ENCODE results near the gene ELF3.
"Not testable (repeated sequence)": the region's sequence is repeated elsewhere in the genome, so short reads cannot be mapped to it uniquely, and the experiment has no call there.

Gene ELF3

GRCh38 chr1:202037706-202038296, 27.4 kb downstream of the ELF3 start:
- Mint-ChIP-seq H3K4me1 (ENCODE audit: low read depth) (no peaks in the 10 kb centered on the region), H3K27me3 (ENCODE audit: low read depth) (no peaks in the 10 kb centered on the region), H3K9me3 (no peaks in the 10 kb centered on the region), H3K4me3 (no peak overlapping the region), H3K36me3 (ENCODE audit: low read depth) (no peaks in the 10 kb centered on the region), H3K27ac (no peak overlapping the region)

GRCh38 chr1:202038688-202039346, 28.4 kb downstream of the ELF3 start:
- Mint-ChIP-seq H3K27me3 (ENCODE audit: low read depth) (no peaks in the 10 kb centered on the region), H3K9me3 (no peaks in the 10 kb centered on the region), H3K27ac (no peak overlapping the region)

GRCh38 chr1:202045705-202046104, 35.3 kb downstream of the ELF3 start:
- Mint-ChIP-seq H3K27ac (no peak overlapping the region), H3K9me3 (no peaks in the 10 kb centered on the region), H3K27me3 (ENCODE audit: low read depth) (peaks cover 3% of the 10 kb centered on the region), H3K36me3 (ENCODE audit: low read depth) (no peaks in the 10 kb centered on the region), H3K4me1 (ENCODE audit: low read depth) (no peaks in the 10 kb centered on the region), H3K4me3 (no peak overlapping the region)

More at GRCh38 chr1:202038688-202039346, 28.4 kb downstream of the ELF3 start:
- no peaks in the 10 kb centered on the region for H3K4me1 Mint-ChIP-seq (ENCODE audit: low read depth)
- H3K36me3 Mint-ChIP-seq (ENCODE audit: low read depth): no peaks in the 10 kb centered on the region
- no peak overlapping the region for H3K4me3 Mint-ChIP-seq

- Mint-ChIP-seq H3K4me3 (no peak overlapping the region), H3K4me1 (ENCODE audit: low read depth) (no peaks in the 10 kb centered on the region), H3K9me3 (no peaks in the 10 kb centered on the region), H3K27me3 (ENCODE audit: low read depth) (peaks cover 3% of the 10 kb centered on the region), H3K27ac (no peak overlapping the region), H3K36me3 (ENCODE audit: low read depth) (no peaks in the 10 kb centered on the region)
Observed at GRCh38 chr1:202046227-202046626, 35.8 kb downstream of the ELF3 start.

GRCh38 chr1:202046748-202047708, 36.6 kb downstream of the ELF3 start:
- H3K4me3 Mint-ChIP-seq: no peak overlapping the region
- H3K4me1 Mint-ChIP-seq (ENCODE audit: low read depth): no peaks in the 10 kb centered on the region
- H3K27me3 Mint-ChIP-seq (ENCODE audit: low read depth): peaks cover 3% of the 10 kb centered on the region
- H3K9me3 Mint-ChIP-seq: no peaks in the 10 kb centered on the region
- H3K36me3 Mint-ChIP-seq (ENCODE audit: low read depth): no peaks in the 10 kb centered on the region
- no peak overlapping the region for H3K27ac Mint-ChIP-seq

GRCh38 chr1:202047977-202048376, 37.6 kb downstream of the ELF3 start:
- Mint-ChIP-seq H3K4me3 (no peak overlapping the region), H3K4me1 (ENCODE audit: low read depth) (no peaks in the 10 kb centered on the region), H3K9me3 (no peaks in the 10 kb centered on the region), H3K27me3 (ENCODE audit: low read depth) (peaks cover 3% of the 10 kb centered on the region), H3K27ac (no peak overlapping the region), H3K36me3 (ENCODE audit: low read depth) (no peaks in the 10 kb centered on the region)

GRCh38 chr1:202049129-202049528, 38.7 kb downstream of the ELF3 start:
- H3K27me3 Mint-ChIP-seq (ENCODE audit: low read depth): peaks cover 3% of the 10 kb centered on the region
- H3K27ac Mint-ChIP-seq: no peak overlapping the region
- no peak overlapping the region for H3K4me3 Mint-ChIP-seq
- no peaks in the 10 kb centered on the region for H3K9me3 Mint-ChIP-seq
- H3K36me3 Mint-ChIP-seq (ENCODE audit: low read depth): no peaks in the 10 kb centered on the region
- H3K4me1 Mint-ChIP-seq (ENCODE audit: low read depth): no peaks in the 10 kb centered on the region

GRCh38 chr1:202054094-202054493, 43.7 kb downstream of the ELF3 start:
- H3K36me3 Mint-ChIP-seq (ENCODE audit: low read depth): no peaks in the 10 kb centered on the region
- no peaks in the 10 kb centered on the region for H3K9me3 Mint-ChIP-seq
- no peaks in the 10 kb centered on the region for H3K27me3 Mint-ChIP-seq (ENCODE audit: low read depth)
- no peak overlapping the region for H3K27ac Mint-ChIP-seq
- no peaks in the 10 kb centered on the region for H3K4me1 Mint-ChIP-seq (ENCODE audit: low read depth)
- H3K4me3 Mint-ChIP-seq: no peak overlapping the region

GRCh38 chr1:202054673-202055072, 44.3 kb downstream of the ELF3 start:
- not testable (repeated sequence) for H3K27ac Mint-ChIP-seq; H3K4me1 Mint-ChIP-seq (ENCODE audit: low read depth); H3K27me3 Mint-ChIP-seq (ENCODE audit: low read depth); H3K36me3 Mint-ChIP-seq (ENCODE audit: low read depth); H3K4me3 Mint-ChIP-seq; H3K9me3 Mint-ChIP-seq

GRCh38 chr1:202056644-202057334, 46.4 kb downstream of the ELF3 start:
- no peaks in the 10 kb centered on the region for H3K27me3 Mint-ChIP-seq (ENCODE audit: low read depth)
- no peaks in the 10 kb centered on the region for H3K36me3 Mint-ChIP-seq (ENCODE audit: low read depth)
- no peak overlapping the region for H3K4me3 Mint-ChIP-seq
- H3K27ac Mint-ChIP-seq: no peak overlapping the region
- no peaks in the 10 kb centered on the region for H3K4me1 Mint-ChIP-seq (ENCODE audit: low read depth)
- no peaks in the 10 kb centered on the region for H3K9me3 Mint-ChIP-seq

GRCh38 chr1:202057335-202057704, 46.9 kb downstream of the ELF3 start:
- H3K27ac Mint-ChIP-seq; H3K27me3 Mint-ChIP-seq (ENCODE audit: low read depth); H3K4me1 Mint-ChIP-seq (ENCODE audit: low read depth); H3K9me3 Mint-ChIP-seq; H3K36me3 Mint-ChIP-seq (ENCODE audit: low read depth); H3K4me3 Mint-ChIP-seq: not testable (repeated sequence)

- Mint-ChIP-seq H3K27me3 (ENCODE audit: low read depth) (no peaks in the 10 kb centered on the region), H3K27ac (no peak overlapping the region), H3K36me3 (ENCODE audit: low read depth) (no peaks in the 10 kb centered on the region), H3K4me1 (ENCODE audit: low read depth) (no peaks in the 10 kb centered on the region), H3K9me3 (no peaks in the 10 kb centered on the region), H3K4me3 (no peak overlapping the region)
Observed at GRCh38 chr1:202058001-202058908, 47.9 kb downstream of the ELF3 start.

GRCh38 chr1:202061055-202061454, 50.7 kb downstream of the ELF3 start:
- H3K4me1 Mint-ChIP-seq (ENCODE audit: low read depth): no peaks in the 10 kb centered on the region

GRCh38 chr1:202061787-202062186, 51.4 kb downstream of the ELF3 start:
- H3K9me3 Mint-ChIP-seq; H3K36me3 Mint-ChIP-seq (ENCODE audit: low read depth); H3K4me3 Mint-ChIP-seq; H3K27ac Mint-ChIP-seq; H3K27me3 Mint-ChIP-seq (ENCODE audit: low read depth); H3K4me1 Mint-ChIP-seq (ENCODE audit: low read depth): not testable (repeated sequence)

More at GRCh38 chr1:202061055-202061454, 50.7 kb downstream of the ELF3 start:
- H3K36me3 Mint-ChIP-seq (ENCODE audit: low read depth): no peaks in the 10 kb centered on the region
- no peak overlapping the region for H3K4me3 Mint-ChIP-seq
- H3K27ac Mint-ChIP-seq: no peak overlapping the region
- no peaks in the 10 kb centered on the region for H3K9me3 Mint-ChIP-seq
- no peaks in the 10 kb centered on the region for H3K27me3 Mint-ChIP-seq (ENCODE audit: low read depth)

Data from T-helper 1 cell treated with Interleukin-12 subunit alpha and Interleukin-12 subunit beta and Interleukin-4 antibody, amounts not matched to agents 30 μg/mL and 1 μg/mL, for 36 hours (primary cell).